Vagina (tissue), 2 donors: ENCODE results near the gene MINDY3. TPM values are rescaled to one million over a fixed set of nuclear protein-coding genes. Genes with fewer than 3 reads are reported as not detected.

Source experiments
- DNase-seq, 2 donors: peaks; one replicate each; pipeline ENCODE4 v3.0.0-alpha.2; 2017; ENCODE audit errors: extremely low spot score in 2 of 2
- H3K27ac ChIP-seq: fragments of 200-600 bp; sonication (generic); one replicate; pipeline ENCODE4 v1.5.1; 2019
- H3K27me3 ChIP-seq: fragments of 200-600 bp; sonication (generic); one replicate; pipeline ENCODE4 v1.5.1; 2019
- H3K36me3 ChIP-seq, 2 donors: fragments of 200-600 bp; sonication (generic); one replicate each; pipeline ENCODE4 v1.5.1; 2017 to 2019
- H3K4me1 ChIP-seq: fragments of 200-600 bp; sonication (generic); one replicate; pipeline ENCODE4 v1.5.1; 2019
- H3K4me3 ChIP-seq, 2 donors: fragments of 200-600 bp; sonication (generic); 1 replicate in 1 of 2; 2 replicates in 1 of 2; pipeline ENCODE4 v1.5.1; 2016 to 2019
- H3K9me3 ChIP-seq: fragments of 200-600 bp; sonication (generic); one replicate; pipeline ENCODE4 v1.5.1; 2019
- POLR2A ChIP-seq, 2 donors: fragments of 450-650 bp; IDR thresholded peaks; one replicate each; pipeline ENCODE4 v1.6.1; 2017; ENCODE audit warnings: antibody characterized with exemption in 2 of 2, mild to moderate bottlenecking in 2 of 2, moderate library complexity in 2 of 2
- POLR2AphosphoS5 ChIP-seq, 2 donors: sonication (generic); formaldehyde crosslinking; IDR thresholded peaks; one replicate each; pipeline ENCODE4 v1.9.0; 2017; ENCODE audit warnings: antibody characterized with exemption in 2 of 2, mild to moderate bottlenecking in 2 of 2, low read depth in 1 of 2; ENCODE audit not compliant: insufficient read depth in 1 of 2
- intact Hi-C: fragments of 100-400 bp; cut with DNase I; formaldehyde crosslinking; loops from one replicate; pipeline ENCODE4 v1.15.1; 2023
- total RNA-seq: library from RNA; depleted of rRNA; stranded (reverse); fragments of >200 nt; gene quantifications from one replicate; pipeline ENCODE4 v1.2.3, GENCODE V29; 2016
- TF ChIP-seq, protein P1 (sequence below), 3 experiments: fragments of 450-650 bp in 2 of 3; fragments of 200-600 bp in 1 of 3; sonication (generic) in 1 of 3; IDR thresholded peaks; one replicate each; pipeline ENCODE4 v1.5.1; 2017 to 2019; ENCODE audit warnings: antibody characterized with exemption in 3 of 3, mild to moderate bottlenecking in 2 of 3, moderate library complexity in 2 of 3

MINDY3 gene
- total RNA-seq, 1 donor from 2014 or later: 25.0 TPM

- TF ChIP-seq POLR2A (IDR thresholded peaks at IDR 0.05): no peak
- TF ChIP-seq POLR2AphosphoS5 (IDR thresholded peaks at IDR 0.05; ENCODE audit: insufficient read depth in 1 of 2, low read depth in 1 of 2): no peak
- TF ChIP-seq, protein P1, sequence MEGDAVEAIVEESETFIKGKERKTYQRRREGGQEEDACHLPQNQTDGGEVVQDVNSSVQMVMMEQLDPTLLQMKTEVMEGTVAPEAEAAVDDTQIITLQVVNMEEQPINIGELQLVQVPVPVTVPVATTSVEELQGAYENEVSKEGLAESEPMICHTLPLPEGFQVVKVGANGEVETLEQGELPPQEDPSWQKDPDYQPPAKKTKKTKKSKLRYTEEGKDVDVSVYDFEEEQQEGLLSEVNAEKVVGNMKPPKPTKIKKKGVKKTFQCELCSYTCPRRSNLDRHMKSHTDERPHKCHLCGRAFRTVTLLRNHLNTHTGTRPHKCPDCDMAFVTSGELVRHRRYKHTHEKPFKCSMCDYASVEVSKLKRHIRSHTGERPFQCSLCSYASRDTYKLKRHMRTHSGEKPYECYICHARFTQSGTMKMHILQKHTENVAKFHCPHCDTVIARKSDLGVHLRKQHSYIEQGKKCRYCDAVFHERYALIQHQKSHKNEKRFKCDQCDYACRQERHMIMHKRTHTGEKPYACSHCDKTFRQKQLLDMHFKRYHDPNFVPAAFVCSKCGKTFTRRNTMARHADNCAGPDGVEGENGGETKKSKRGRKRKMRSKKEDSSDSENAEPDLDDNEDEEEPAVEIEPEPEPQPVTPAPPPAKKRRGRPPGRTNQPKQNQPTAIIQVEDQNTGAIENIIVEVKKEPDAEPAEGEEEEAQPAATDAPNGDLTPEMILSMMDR (IDR thresholded peaks at IDR 0.05): no peak
- no peaks in the 10 kb centered on the region for H3K27me3 ChIP-seq
- no peak overlapping the region for H3K27ac ChIP-seq
- H3K4me3 ChIP-seq: no peak overlapping the region
- H3K36me3 ChIP-seq: no peaks in the 10 kb centered on the region
- no peak for DNase-seq
- H3K9me3 ChIP-seq: no peaks in the 10 kb centered on the region
- intact Hi-C loops: no loop called here
- H3K4me1 ChIP-seq: peaks cover 8% of the 10 kb centered on the region
Measured at GRCh38 chr10:15735763-15736162, 124.5 kb downstream of the MINDY3 start.

- DNase-seq: no peak
- Histone ChIP-seq H3K4me1 (peaks cover 7% of the 10 kb centered on the region), H3K36me3 (no peaks in the 10 kb centered on the region), H3K27me3 (no peaks in the 10 kb centered on the region), H3K27ac (no peak overlapping the region), H3K9me3 (no peaks in the 10 kb centered on the region), H3K4me3 (no peak overlapping the region)
- no peak for TF ChIP-seq POLR2A (IDR thresholded peaks at IDR 0.05)
- TF ChIP-seq, protein P1 (IDR thresholded peaks at IDR 0.05): no peak
- no peak for TF ChIP-seq POLR2AphosphoS5 (IDR thresholded peaks at IDR 0.05; ENCODE audit: insufficient read depth in 1 of 2, low read depth in 1 of 2)
- intact Hi-C loops: no loop called here
Measured at GRCh38 chr10:15730341-15730740, 130.0 kb downstream of the MINDY3 start.

DNA sequence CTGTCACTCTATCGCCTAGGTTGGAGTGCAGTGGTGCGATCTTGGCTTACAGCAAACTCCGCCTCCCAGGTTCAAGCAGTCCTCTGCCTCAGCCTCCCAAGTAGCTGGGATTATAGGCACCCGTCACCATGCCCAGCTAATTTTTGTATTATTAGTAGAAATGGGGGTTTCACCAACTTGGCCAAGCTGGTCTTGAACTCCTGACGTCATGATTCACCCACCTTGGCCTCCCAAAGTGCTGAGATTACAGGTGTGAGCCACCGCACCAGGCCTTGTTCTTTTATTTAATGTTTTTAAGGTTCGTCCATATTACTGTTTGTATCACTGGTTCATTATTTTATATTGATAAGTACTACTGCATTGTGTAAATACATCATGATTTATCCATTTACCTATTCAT lies 130.4 kb downstream of the MINDY3 start:
- intact Hi-C loops: loop anchor here (10.0 kb wide), 1 partner anchor 95 kb away; no protein-coding TSS in a partner anchor
- Histone ChIP-seq H3K27me3 (no peaks in the 10 kb centered on the region), H3K9me3 (no peaks in the 10 kb centered on the region), H3K4me1 (peaks cover 7% of the 10 kb centered on the region), H3K36me3 (no peaks in the 10 kb centered on the region), H3K27ac (no peak overlapping the region), H3K4me3 (no peak overlapping the region)
- TF ChIP-seq, protein P1 (IDR thresholded peaks at IDR 0.05): no peak
- TF ChIP-seq POLR2AphosphoS5 (IDR thresholded peaks at IDR 0.05; ENCODE audit: insufficient read depth in 1 of 2, low read depth in 1 of 2) (no peak), POLR2A (IDR thresholded peaks at IDR 0.05) (no peak)
- DNase-seq: no peak

Other genes with a start within 250 kb of the MINDY3 start
- 15.5 TPM for gene ITGA8, start 140.6 kb downstream of the MINDY3 start, total RNA-seq